Adrenal gland (tissue), 5 donors: ENCODE data around the gene ZDHHC17.

Experiments
- CTCF ChIP-seq, 6 experiments: fragments of 450-650 bp in 4 of 6; fragments of 200-600 bp in 2 of 6; sonication (generic) in 1 of 6; IDR thresholded peaks; 1 replicate in 5 of 6; 2 replicates in 1 of 6; pipeline versions ENCODE4 v1.5.1 to v1.8.0; 2016 to 2021; ENCODE audit warnings: antibody characterized with exemption in 6 of 6, mild to moderate bottlenecking in 2 of 6, moderate library complexity in 1 of 6
- POLR2A ChIP-seq, 2 donors: fragments of 450-650 bp; IDR thresholded peaks; one replicate each; pipeline ENCODE4 v1.6.1; 2017; ENCODE audit warnings: antibody characterized with exemption in 2 of 2, mild to moderate bottlenecking in 2 of 2, moderate library complexity in 1 of 2
- donor health status: DM: no; HTN: no; CAD: no.

GRCh38 chr12:76768576-76768975, 4.7 kb downstream of the ZDHHC17 start:
- no peak for TF ChIP-seq CTCF (IDR thresholded peaks at IDR 0.05)
- no peak for TF ChIP-seq POLR2A (IDR thresholded peaks at IDR 0.05)
